ENCODE data around the gene KIAA1958.

- TF ChIP-seq CTCF (IDR thresholded peaks at IDR 0.05): no peak
- TF ChIP-seq POLR2AphosphoS5 (IDR thresholded peaks at IDR 0.05; ENCODE audit: insufficient read depth in 1 of 2, low read depth in 1 of 2): no peak
Measured at GRCh38 chr9:112500842-112501241, 14.2 kb downstream of the KIAA1958 start.
